Naive B cell (primary cell): ENCODE measurements around the gene COX6A1. TPM values are rescaled to one million over a fixed set of nuclear protein-coding genes. Genes with fewer than 3 reads are reported as not detected.
A peak's percentile ranks its signal among the peaks of the same experiment; 100 is the strongest.
"Not testable (repeated sequence)": the region's sequence is repeated elsewhere in the genome, so short reads cannot be mapped to it uniquely, and the experiment has no call there.

Source experiments
- ATAC-seq, 2 donors: fragments of 150-1000 bp; cut with Tn5 transposase; 2 replicates each; pipeline ENCODE4 v1.10.0; 2021; ENCODE audit warnings: low read depth in 2 of 2, mild to moderate bottlenecking in 2 of 2, moderate library complexity in 2 of 2
- DNase-seq: peaks from one replicate; pipeline ENCODE4 v3.0.0; 2022
- H3K27ac Mint-ChIP-seq, 6 donors: one replicate each; pipeline ENCODE4 v1.8.0; 2020 to 2022; ENCODE audit warnings: mild to moderate bottlenecking in 6 of 6, mixed read lengths in 6 of 6, moderate library complexity in 5 of 6, inconsistent platforms in 2 of 6
- H3K27me3 Mint-ChIP-seq, 3 donors: one replicate each; pipeline ENCODE4 v1.8.0; 2021 to 2022; ENCODE audit warnings: mixed read lengths in 3 of 3, mild to moderate bottlenecking in 1 of 3
- H3K36me3 Mint-ChIP-seq, 2 donors: one replicate each; pipeline ENCODE4 v1.8.0; 2020 to 2022; ENCODE audit warnings: mixed read lengths in 2 of 2, inconsistent platforms in 1 of 2, mild to moderate bottlenecking in 1 of 2
- H3K4me1 Mint-ChIP-seq, 3 donors: one replicate each; pipeline ENCODE4 v1.8.0; 2020 to 2022; ENCODE audit warnings: mixed read lengths in 3 of 3, inconsistent platforms in 1 of 3, mild to moderate bottlenecking in 1 of 3, moderate library complexity in 1 of 3
- H3K4me3 Mint-ChIP-seq, 8 donors: one replicate each; pipeline ENCODE4 v1.8.0; 2020 to 2022; ENCODE audit warnings: mild to moderate bottlenecking in 8 of 8, mixed read lengths in 8 of 8, moderate library complexity in 8 of 8, inconsistent platforms in 2 of 8
- H3K9me3 Mint-ChIP-seq, 7 donors: one replicate each; pipeline ENCODE4 v1.8.0; 2020 to 2022; ENCODE audit warnings: mixed read lengths in 7 of 7, mild to moderate bottlenecking in 5 of 7, inconsistent platforms in 2 of 7, moderate library complexity in 1 of 7
- polyA plus RNA-seq, 6 donors: library from polyadenylated mRNA; unstranded; fragments of 300-500 nt; fragmentation: Illumina TruSeq; gene quantifications; one replicate each; pipeline ENCODE4 v1.2.3, GENCODE V29; 2021; ENCODE audit warnings: low read depth in 6 of 6

The COX6A1 gene
- polyA plus RNA-seq, 6 donors from 2014 or later = 716 to 1,228 (median 856) TPM

GRCh38 chr12:120479458-120479857 is 41.5 kb downstream of the COX6A1 start:
- DNase-seq (no peak), ATAC-seq (no peak)
- Mint-ChIP-seq H3K4me1 (no peaks in the 10 kb centered on the region), H3K4me3 (no peak overlapping the region), H3K36me3 (no peaks in the 10 kb centered on the region), H3K27me3 (no peaks in the 10 kb centered on the region), H3K27ac (no peak overlapping the region), H3K9me3 (no peaks in the 10 kb centered on the region)

GRCh38 chr12:120480211-120480610 is 42.3 kb downstream of the COX6A1 start:
- H3K27ac Mint-ChIP-seq = no peak overlapping the region
- ATAC-seq = no peak
- no peaks in the 10 kb centered on the region for H3K4me1 Mint-ChIP-seq
- no peaks in the 10 kb centered on the region for H3K9me3 Mint-ChIP-seq
- no peaks in the 10 kb centered on the region for H3K36me3 Mint-ChIP-seq
- no peak overlapping the region for H3K4me3 Mint-ChIP-seq
- no peaks in the 10 kb centered on the region for H3K27me3 Mint-ChIP-seq
- DNase-seq = no peak

GRCh38 chr12:120481022-120481767 is 43.3 kb downstream of the COX6A1 start:
- H3K27ac Mint-ChIP-seq = peak overlapping the region in 1 of 6 donors; percentile 81
- no peak overlapping the region for H3K4me3 Mint-ChIP-seq
- no peaks in the 10 kb centered on the region for H3K9me3 Mint-ChIP-seq
- DNase-seq (no peak), ATAC-seq (no peak)
- H3K36me3 Mint-ChIP-seq = no peaks in the 10 kb centered on the region
- H3K27me3 Mint-ChIP-seq = no peaks in the 10 kb centered on the region
- H3K4me1 Mint-ChIP-seq = no peaks in the 10 kb centered on the region

GRCh38 chr12:120483621-120484020 is 45.7 kb downstream of the COX6A1 start:
- Mint-ChIP-seq H3K4me3 (no peak overlapping the region), H3K9me3 (no peaks in the 10 kb centered on the region), H3K36me3 (no peaks in the 10 kb centered on the region), H3K27ac (peak overlapping the region in 1 of 6 donors; percentile 84), H3K27me3 (no peaks in the 10 kb centered on the region), H3K4me1 (no peaks in the 10 kb centered on the region)
- DNase-seq = no peak
- no peak for ATAC-seq

GRCh38 chr12:120485961-120486881 is 48.3 kb downstream of the COX6A1 start:
- Mint-ChIP-seq H3K4me1 (no peaks in the 10 kb centered on the region), H3K9me3 (no peaks in the 10 kb centered on the region), H3K36me3 (no peaks in the 10 kb centered on the region), H3K27ac (no peak overlapping the region), H3K4me3 (no peak overlapping the region), H3K27me3 (no peaks in the 10 kb centered on the region)
- no peak for DNase-seq
- no peak for ATAC-seq

- H3K4me3 Mint-ChIP-seq, H3K9me3 Mint-ChIP-seq: not testable (repeated sequence)
- peak overlapping the region in 1 of 6 donors; percentile 72 for H3K27ac Mint-ChIP-seq
Observed at GRCh38 chr12:120487552-120487951, 49.6 kb downstream of the COX6A1 start.

GRCh38 chr12:120488057-120488640 is 50.2 kb downstream of the COX6A1 start:
- no peak for ATAC-seq
- H3K4me1 Mint-ChIP-seq = no peaks in the 10 kb centered on the region
- no peaks in the 10 kb centered on the region for H3K9me3 Mint-ChIP-seq
- H3K27ac Mint-ChIP-seq = peak overlapping the region in 2 of 6 donors; percentile 10 to 61
- DNase-seq = no peak
- H3K27me3 Mint-ChIP-seq = no peaks in the 10 kb centered on the region
- no peak overlapping the region for H3K4me3 Mint-ChIP-seq
- no peaks in the 10 kb centered on the region for H3K36me3 Mint-ChIP-seq

More at GRCh38 chr12:120487552-120487951, 49.6 kb downstream of the COX6A1 start:
- H3K27me3 Mint-ChIP-seq, DNase-seq, ATAC-seq, H3K36me3 Mint-ChIP-seq, H3K4me1 Mint-ChIP-seq: not testable (repeated sequence)

- DNase-seq (no peak), ATAC-seq (no peak)
- Mint-ChIP-seq H3K4me3 (no peak overlapping the region), H3K27ac (peak overlapping the region in 1 of 6 donors; percentile 16), H3K9me3 (no peaks in the 10 kb centered on the region), H3K4me1 (no peaks in the 10 kb centered on the region), H3K36me3 (no peaks in the 10 kb centered on the region), H3K27me3 (no peaks in the 10 kb centered on the region)
Observed at GRCh38 chr12:120489018-120489417, 51.1 kb downstream of the COX6A1 start.

GRCh38 chr12:120490325-120490724 is 52.4 kb downstream of the COX6A1 start:
- ATAC-seq (no peak), DNase-seq (no peak)
- Mint-ChIP-seq H3K36me3 (no peaks in the 10 kb centered on the region), H3K27ac (peak overlapping the region in 2 of 6 donors; percentile 25 to 60), H3K9me3 (no peaks in the 10 kb centered on the region), H3K4me1 (peaks cover 5 to 6% (median 5%) of the 10 kb centered on the region in 3 donors), H3K27me3 (no peaks in the 10 kb centered on the region), H3K4me3 (no peak overlapping the region)

Other genes starting within 250 kb of the COX6A1 start
- gene GCN1, start 243.4 kb upstream of the COX6A1 start, polyA plus RNA-seq = 10 to 100 TPM; 11.1 to 23.9 (median 18.7) TPM
- gene RPLP0, start 237.0 kb upstream of the COX6A1 start, polyA plus RNA-seq = 1,000 to 10,000 TPM; 1,332 to 2,325 (median 1,674) TPM
- gene PXN, start 172.4 kb upstream of the COX6A1 start, polyA plus RNA-seq = 1 to 10 TPM in 5 of 6 donors, under 1 TPM in 1; 0.95 to 6.0 (median 3.7) TPM
- gene RNU4-2, start 146.2 kb upstream of the COX6A1 start, polyA plus RNA-seq = 100 to 1,000 TPM in 1 of 6 donors, 10 to 100 TPM in 1, not detected in 4; 82.0 to 107 TPM
- gene RNU4-1, start 144.9 kb upstream of the COX6A1 start, polyA plus RNA-seq = not detected
- gene SIRT4, start 135.8 kb upstream of the COX6A1 start, polyA plus RNA-seq = 1 to 10 TPM; 1.3 to 4.3 (median 1.4) TPM
- gene PLA2G1B, start 110.3 kb upstream of the COX6A1 start, polyA plus RNA-seq = not detected
- gene MSI1, start 68.9 kb upstream of the COX6A1 start, polyA plus RNA-seq = not detected
- gene TRIAP1, start 8.3 kb downstream of the COX6A1 start, polyA plus RNA-seq = 10 to 100 TPM; 49.1 to 66.6 (median 58.4) TPM
- gene GATC, start 8.3 kb downstream of the COX6A1 start, polyA plus RNA-seq = 10 to 100 TPM in 5 of 6 donors, 1 to 10 TPM in 1; 9.7 to 16.3 (median 14.5) TPM
- 100 to 1,000 TPM; 208 to 293 (median 218) TPM for gene SRSF9, start 31.6 kb downstream of the COX6A1 start, polyA plus RNA-seq
- 100 to 1,000 TPM; 206 to 326 (median 268) TPM for gene DYNLL1, start 58.0 kb downstream of the COX6A1 start, polyA plus RNA-seq
- gene COQ5, start 91.0 kb downstream of the COX6A1 start, polyA plus RNA-seq = 10 to 100 TPM; 25.2 to 56.5 (median 35.1) TPM
- 100 to 1,000 TPM in 2 of 6 donors, 10 to 100 TPM in 4; 77.2 to 133 (median 94.7) TPM for gene RNF10, start 96.2 kb downstream of the COX6A1 start, polyA plus RNA-seq
- 100 to 1,000 TPM in 2 of 6 donors, 10 to 100 TPM in 4; 68.7 to 116 (median 94.6) TPM for gene POP5, start 143.3 kb downstream of the COX6A1 start, polyA plus RNA-seq
- gene CABP1, start 202.5 kb downstream of the COX6A1 start, polyA plus RNA-seq = not detected
- 10 to 100 TPM; 32.0 to 43.8 (median 33.8) TPM for gene MLEC, start 249.0 kb downstream of the COX6A1 start, polyA plus RNA-seq